ENCODE measurements around the gene MXRA7.
"Not testable (repeated sequence)": the region's sequence is repeated elsewhere in the genome, so short reads cannot be mapped to it uniquely, and the experiment has no call there.

Gene MXRA7

DNA sequence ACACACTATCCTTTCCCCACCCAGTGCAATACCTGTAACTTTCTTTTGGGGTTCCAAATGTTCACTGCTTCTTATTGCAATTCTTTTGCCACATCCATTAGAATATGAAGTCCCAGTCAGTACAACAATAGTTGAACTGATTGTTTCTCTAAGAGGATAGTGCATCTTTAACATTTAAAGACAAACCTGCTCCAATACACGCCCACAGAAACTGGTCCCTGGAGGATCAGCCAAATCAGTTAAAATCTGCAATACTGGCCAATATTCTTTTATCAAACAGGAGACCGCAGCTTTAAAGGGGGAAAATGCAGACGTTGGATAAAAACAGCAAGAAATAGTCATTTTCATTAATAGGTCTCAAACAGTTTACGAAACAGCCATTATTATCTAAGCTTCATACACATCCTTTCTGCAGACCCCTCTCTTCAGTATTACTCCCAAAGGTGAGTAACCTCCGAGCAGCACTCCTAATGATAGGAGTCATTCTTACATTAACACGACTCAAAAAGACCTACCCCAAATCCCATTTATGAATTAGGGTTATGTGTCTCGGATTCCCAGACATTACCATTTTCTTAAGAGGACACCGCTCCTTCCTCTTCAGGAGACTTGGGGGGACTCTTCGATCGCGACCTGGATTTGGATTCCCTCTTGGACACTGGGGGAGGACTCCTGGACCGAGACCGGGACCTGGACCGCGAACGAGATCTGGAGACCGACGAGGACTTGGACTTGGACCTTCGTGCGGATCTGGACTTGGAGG lies 25.0 kb upstream of the MXRA7 start:
- DNase-seq (ENCODE audit: low read depth in 2 of 2), result no peak

DNA sequence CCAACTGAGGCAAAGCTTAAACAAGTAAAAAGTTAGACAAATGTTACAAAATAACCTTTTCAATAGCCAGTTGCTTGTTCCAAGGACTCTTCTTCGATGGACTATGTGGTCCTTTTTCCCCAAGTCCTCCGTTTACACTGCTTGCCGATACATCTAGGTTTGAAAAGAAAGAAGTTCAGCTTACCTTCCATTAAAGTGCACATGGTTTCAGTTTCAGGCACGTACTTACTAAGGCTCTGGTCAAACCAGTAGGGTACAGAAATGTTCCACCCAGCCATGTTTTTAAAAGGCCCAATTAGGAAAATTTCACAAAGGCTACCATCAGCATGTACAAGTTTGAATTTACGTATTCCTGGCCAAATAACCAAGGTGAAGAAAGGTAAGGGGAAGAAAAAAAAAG lies 24.2 kb upstream of the MXRA7 start:
- DNase-seq (ENCODE audit: low read depth in 2 of 2), result no peak

DNA sequence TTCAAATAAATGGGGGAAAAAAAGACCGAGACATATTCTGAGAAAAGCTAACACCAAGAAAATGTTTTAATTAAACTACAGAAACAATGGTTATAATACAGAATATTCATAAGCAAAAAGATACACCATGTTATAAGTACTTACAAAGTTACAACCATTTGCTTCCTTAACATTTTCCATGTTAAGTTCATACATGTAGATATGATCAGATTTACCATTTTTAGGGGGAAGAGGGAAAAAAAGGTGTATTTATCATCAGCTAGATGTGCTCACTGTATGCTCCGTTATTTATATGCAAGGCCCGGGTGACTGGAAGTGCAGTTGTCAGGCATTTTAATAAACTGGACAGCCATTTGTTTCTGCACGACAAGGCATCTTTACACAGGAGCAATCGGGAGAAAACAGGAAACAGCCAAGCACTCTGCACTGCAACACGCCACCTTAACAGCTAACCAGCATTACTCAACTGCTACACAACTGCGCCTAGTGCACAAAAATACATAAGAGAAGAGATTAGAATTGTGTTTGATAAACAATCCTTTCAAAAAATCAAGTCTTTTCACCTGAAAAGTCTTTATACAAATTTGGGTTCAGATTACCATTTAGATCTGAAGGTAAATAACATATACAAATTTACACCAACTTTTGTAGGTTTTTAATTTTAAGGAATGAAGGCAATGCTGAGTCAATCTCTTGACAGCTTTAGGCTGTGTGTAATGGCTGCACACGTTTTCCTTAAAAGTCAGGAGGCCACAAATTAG lies 23.5 kb upstream of the MXRA7 start:
- DNase-seq (ENCODE audit: low read depth in 2 of 2), result no peak

- no peak for DNase-seq (ENCODE audit: low read depth in 2 of 2)
Measured at GRCh38 chr17:76733618-76733957, 22.8 kb upstream of the MXRA7 start.

GRCh38 chr17:76732734-76733617 lies 22.2 kb upstream of the MXRA7 start:
- DNase-seq (ENCODE audit: low read depth in 2 of 2), result no peak

- not testable (repeated sequence) for DNase-seq (ENCODE audit: low read depth in 2 of 2)
Measured at GRCh38 chr17:76731800-76732733, 21.3 kb upstream of the MXRA7 start.

GRCh38 chr17:76727745-76728456 lies 17.1 kb upstream of the MXRA7 start:
- no peak for DNase-seq (ENCODE audit: low read depth in 2 of 2)

GRCh38 chr17:76726776-76727718 lies 16.3 kb upstream of the MXRA7 start, which contains the start of gene METTL23:
Gene METTL23 (plus strand): TSS chr17:76726839. CDS start chr17:76729711, 2,872 bp downstream.
- DNase-seq (ENCODE audit: low read depth in 2 of 2), result peak; percentile 60 to 71

- DNase-seq (ENCODE audit: low read depth in 2 of 2), result peak; percentile 88 to 90
Measured at GRCh38 chr17:76726231-76726775, 15.5 kb upstream of the MXRA7 start, which contains the start of gene JMJD6. Gene JMJD6 (minus strand): TSS chr17:76726606. CDS start chr17:76726475, 131 bp downstream.

DNA sequence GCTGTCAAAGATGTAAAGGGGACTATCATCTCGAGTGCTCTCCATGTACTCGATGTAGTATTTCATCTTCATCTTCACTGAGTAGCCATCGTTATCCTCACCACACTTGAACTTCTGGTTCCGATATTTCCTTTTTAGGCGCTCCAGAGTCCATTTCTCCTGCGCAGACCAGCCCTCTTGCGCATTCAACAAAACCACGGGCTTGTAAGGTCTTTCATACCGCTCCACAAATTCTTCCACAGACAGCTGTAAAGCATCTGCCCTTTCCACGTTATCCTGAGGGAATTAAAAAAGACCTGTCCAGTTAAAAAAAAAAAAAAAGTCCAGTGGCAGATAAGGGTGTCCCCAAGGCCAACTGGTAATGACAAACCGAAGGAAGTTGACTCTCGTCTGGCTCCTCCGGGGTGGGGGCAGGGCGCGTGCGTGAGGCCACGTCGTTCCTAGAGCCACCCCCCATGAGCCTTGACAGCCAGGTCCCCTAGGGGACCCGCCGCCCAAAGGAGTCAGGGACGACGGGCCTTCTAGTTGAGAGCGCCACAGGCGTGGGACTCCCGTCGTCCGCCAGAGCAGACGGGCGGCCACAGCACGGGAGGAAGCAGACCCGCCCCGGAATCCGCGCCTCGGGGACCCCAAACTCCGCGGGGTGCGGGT lies 14.9 kb upstream of the MXRA7 start:
- peak; percentile 55 to 69 for DNase-seq (ENCODE audit: low read depth in 2 of 2)

DNA sequence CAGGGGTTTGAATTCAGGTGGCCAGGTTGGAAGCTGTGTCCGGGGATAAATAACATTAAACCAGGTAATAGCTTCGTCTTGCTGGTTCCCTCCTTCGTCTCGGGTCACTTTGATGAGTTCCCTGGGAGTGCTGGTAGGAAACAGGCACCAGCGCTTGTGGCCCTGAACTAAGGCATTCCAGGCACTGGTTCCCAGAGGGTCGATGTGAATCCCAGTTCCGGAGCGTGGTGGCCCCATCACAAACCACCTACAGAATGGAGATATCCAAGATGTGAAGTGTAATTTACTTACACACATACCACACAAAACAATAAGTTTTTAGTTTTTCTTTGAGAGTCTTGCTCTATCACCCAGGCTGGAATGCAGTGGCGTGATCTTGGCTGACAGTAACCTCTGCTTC lies 13.0 kb upstream of the MXRA7 start:
- DNase-seq (ENCODE audit: low read depth in 2 of 2), result no peak

DNA sequence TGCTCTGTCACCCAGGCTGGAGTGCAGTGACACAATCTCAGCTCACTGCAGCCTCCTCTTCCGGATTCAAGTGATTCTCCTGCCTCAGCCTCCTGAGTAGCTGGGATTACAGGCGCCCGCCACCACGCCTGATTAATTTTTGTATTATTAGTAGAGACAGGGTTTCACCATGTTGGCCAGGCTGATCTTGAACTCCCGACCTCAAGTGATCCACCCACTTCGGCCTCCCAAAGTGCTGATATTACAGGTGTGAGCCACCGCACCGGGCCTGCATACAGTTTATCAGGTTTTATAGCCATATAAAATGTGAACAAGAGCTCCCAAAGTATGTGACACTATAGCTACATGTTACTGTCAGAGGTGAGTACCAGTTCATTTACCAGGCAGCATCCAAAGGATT lies 12.2 kb upstream of the MXRA7 start:
- not testable (repeated sequence) for DNase-seq (ENCODE audit: low read depth in 2 of 2)

DNA sequence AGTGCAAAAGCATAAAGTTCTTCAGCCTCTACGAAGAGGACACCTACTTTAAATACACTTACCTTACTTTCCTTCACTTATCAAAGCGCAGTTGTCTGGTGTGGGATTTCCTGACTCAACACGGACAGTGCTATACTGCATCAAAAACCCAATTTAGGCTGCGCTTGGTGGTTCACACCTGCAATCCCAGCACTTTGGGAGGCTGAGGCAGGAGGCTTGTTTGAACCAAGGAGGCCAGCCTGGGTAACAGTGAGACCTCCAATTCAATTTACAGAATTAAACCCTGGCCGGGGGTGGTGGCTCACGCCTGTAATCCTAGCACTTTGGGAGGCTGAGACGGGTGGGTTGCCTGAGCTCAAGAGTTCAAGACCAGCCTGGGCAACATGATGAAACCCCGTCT lies 11.5 kb upstream of the MXRA7 start:
- DNase-seq (ENCODE audit: low read depth in 2 of 2), result no peak

GRCh38 chr17:76721463-76721862 lies 10.7 kb upstream of the MXRA7 start:
- DNase-seq (ENCODE audit: low read depth in 2 of 2), result no peak

- DNase-seq (ENCODE audit: low read depth in 2 of 2), result no peak
Measured at GRCh38 chr17:76720941-76721340, 10.2 kb upstream of the MXRA7 start.

GRCh38 chr17:76720211-76720610 lies 9.4 kb upstream of the MXRA7 start:
- no peak for DNase-seq (ENCODE audit: low read depth in 2 of 2)

DNA sequence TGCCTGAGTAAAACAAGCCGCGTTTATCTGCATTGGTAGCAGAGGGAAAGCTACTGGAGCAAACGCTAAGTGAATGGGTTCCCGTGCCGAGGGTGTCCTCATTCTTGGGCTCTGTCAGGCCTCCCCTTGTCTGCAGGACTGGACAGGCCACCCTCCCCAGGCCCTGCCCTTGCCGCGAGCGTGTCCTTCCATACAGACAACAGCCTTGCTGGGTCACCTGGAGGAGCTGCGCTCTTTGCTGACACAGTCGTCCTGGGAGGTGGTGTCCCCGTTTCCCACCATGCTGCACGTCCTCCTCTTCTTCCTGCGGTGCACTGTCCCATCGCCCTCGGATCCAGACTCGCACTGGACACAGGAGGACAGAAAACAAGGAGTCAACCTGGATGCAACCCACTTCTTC lies 7.8 kb upstream of the MXRA7 start:
- no peak for DNase-seq (ENCODE audit: low read depth in 2 of 2)

- no peak for DNase-seq (ENCODE audit: low read depth in 2 of 2)
Measured at GRCh38 chr17:76716839-76717215, 6.1 kb upstream of the MXRA7 start.

Data from stimulated activated CD8-positive, alpha-beta memory T cell treated with anti-CD3 and anti-CD28 coated beads, Interleukin-2, amount 100 ng/mL, for 48 hours (primary cell).